ENCODE data around the gene CHRNA7. TPM values are rescaled to one million over a fixed set of nuclear protein-coding genes. Genes with fewer than 3 reads are reported as not detected.
"Not testable (repeated sequence)": the region's sequence is repeated elsewhere in the genome, so short reads cannot be mapped to it uniquely, and the experiment has no call there.

CHRNA7 gene
- total and polyA plus RNA-seq, 4 experiments from 2014 or later: 0.35 TPM; not detected in 3

- H3K27me3 ChIP-seq (ENCODE audit: insufficient read depth, low read length); H3K4me3 Mint-ChIP-seq; H3K36me3 ChIP-seq (ENCODE audit: insufficient read depth, low read length); H3K27me3 Mint-ChIP-seq; H3K27ac ChIP-seq (ENCODE audit: low read depth, low read length); H3K27ac Mint-ChIP-seq; H3K36me3 Mint-ChIP-seq; DNase-seq; H3K9me3 ChIP-seq (ENCODE audit: control insufficient read depth in 1 of 2, low read length in 2 of 2); intact Hi-C loops (cut with micrococcal nuclease); H3K4me1 Mint-ChIP-seq; H3K4me1 ChIP-seq (ENCODE audit: insufficient read depth, low read length); CTCF ChIA-PET (ENCODE audit: partially characterized antibody); H3K9me3 Mint-ChIP-seq; POLR2A ChIA-PET (ENCODE audit: partially characterized antibody); H3K4me3 ChIP-seq (ENCODE audit: low read length in 2 of 2): not testable (repeated sequence)
Measured at GRCh38 chr15:32198938-32199337, 168.6 kb downstream of the CHRNA7 start.

- H3K27ac Mint-ChIP-seq; H3K36me3 ChIP-seq (ENCODE audit: insufficient read depth, low read length); H3K4me3 Mint-ChIP-seq; H3K9me3 ChIP-seq (ENCODE audit: control insufficient read depth in 1 of 2, low read length in 2 of 2); H3K27me3 Mint-ChIP-seq; H3K27ac ChIP-seq (ENCODE audit: low read depth, low read length); intact Hi-C loops (cut with micrococcal nuclease); DNase-seq; CTCF ChIA-PET (ENCODE audit: partially characterized antibody); H3K9me3 Mint-ChIP-seq; H3K27me3 ChIP-seq (ENCODE audit: insufficient read depth, low read length); H3K4me3 ChIP-seq (ENCODE audit: low read length in 2 of 2); H3K4me1 Mint-ChIP-seq; POLR2A ChIA-PET (ENCODE audit: partially characterized antibody); H3K36me3 Mint-ChIP-seq; H3K4me1 ChIP-seq (ENCODE audit: insufficient read depth, low read length): not testable (repeated sequence)
Measured at GRCh38 chr15:32209081-32209480, 178.8 kb downstream of the CHRNA7 start.

- Mint-ChIP-seq H3K36me3 (peaks cover 0 to 4% of the 10 kb centered on the region in 2 donors), H3K27me3 (peaks cover 0 to 4% of the 10 kb centered on the region in 2 donors), H3K4me1 (no peaks in the 10 kb centered on the region), H3K27ac (no peak overlapping the region), H3K9me3 (peaks cover 4 to 43% (median 24%) of the 10 kb centered on the region in 8 donors), H3K4me3 (no peak overlapping the region)
- no peaks in the 10 kb centered on the region for H3K9me3 ChIP-seq (ENCODE audit: control insufficient read depth in 1 of 2, low read length in 2 of 2)
- POLR2A ChIA-PET (ENCODE audit: partially characterized antibody): no interaction called here
- no peak overlapping the region for H3K4me3 ChIP-seq (ENCODE audit: low read length in 2 of 2)
- no peak overlapping the region for H3K27ac ChIP-seq (ENCODE audit: low read depth, low read length)
- DNase-seq: no peak
- H3K27me3 ChIP-seq (ENCODE audit: insufficient read depth, low read length): no peaks in the 10 kb centered on the region
- H3K4me1 ChIP-seq (ENCODE audit: insufficient read depth, low read length): no peaks in the 10 kb centered on the region
- intact Hi-C loops (cut with micrococcal nuclease): no loop called here
- no peaks in the 10 kb centered on the region for H3K36me3 ChIP-seq (ENCODE audit: insufficient read depth, low read length)
- CTCF ChIA-PET (ENCODE audit: partially characterized antibody): no interaction called here
Measured at GRCh38 chr15:32218666-32219065, 188.4 kb downstream of the CHRNA7 start.

Other genes with a start within 250 kb of the CHRNA7 start
- gene OTUD7A, start 159.8 kb upstream of the CHRNA7 start, total RNA-seq: 1 to 10 TPM; 5.7 TPM
- under 1 TPM; 0.13 to 0.30 TPM for gene OTUD7A, start 159.8 kb upstream of the CHRNA7 start, polyA plus RNA-seq

Measured in CD4-positive, alpha-beta memory T cell (primary cell).